ENCODE results near the gene PRKG2. TPM values are rescaled to one million over a fixed set of nuclear protein-coding genes. Genes with fewer than 3 reads are reported as not detected.
A peak's percentile ranks its signal among the peaks of the same experiment; 100 is the strongest.
"Not testable (repeated sequence)": the region's sequence is repeated elsewhere in the genome, so short reads cannot be mapped to it uniquely, and the experiment has no call there.

The PRKG2 gene
- total RNA-seq, 4 donors from 2014 or later = 8.2 to 16.0 (median 9.0) TPM; not detected in 1

GRCh38 chr4:81227138-81227537 lies 12.1 kb upstream of the PRKG2 start:
- 50 to 66% methylated on average over 4 of the region's 4 CpGs for WGBS, 2 donors (ENCODE audit: low coverage in 1 of 2)
- Histone ChIP-seq H3K4me3 (no peak overlapping the region), H3K4me1 (no peaks in the 10 kb centered on the region), H3K9me3 (peaks cover 0 to 6% of the 10 kb centered on the region in 2 donors), H3K36me3 (no peaks in the 10 kb centered on the region), H3K27ac (no peak overlapping the region), H3K27me3 (no peaks in the 10 kb centered on the region)
- no peak for DNase-seq
- TF ChIP-seq CTCF (IDR thresholded peaks at IDR 0.05) (no peak), POLR2AphosphoS5 (IDR thresholded peaks at IDR 0.05) (no peak), EP300 (IDR thresholded peaks at IDR 0.05; ENCODE audit: low read depth) (no peak), POLR2A (IDR thresholded peaks at IDR 0.05) (no peak)
- in situ Hi-C loops (cut with MboI; ENCODE audit: low pct_ligation_motif_present in 1 of 4, low pct_unique_long_range_greater_than_20kb in 1 of 4, low sequenced_read_pairs in 3 of 4) (no loop called here), intact Hi-C loops (cut with DNase I; ENCODE audit: low total_unique reads) (no loop called here)

GRCh38 chr4:81225252-81225651 lies 10.2 kb upstream of the PRKG2 start:
- no peaks in the 10 kb centered on the region for H3K9me3 ChIP-seq
- H3K27me3 ChIP-seq = no peaks in the 10 kb centered on the region
- WGBS, 2 donors (ENCODE audit: low coverage in 1 of 2) = 43 to 44% methylated on average over 2 of the region's 2 CpGs
- in situ Hi-C loops (cut with MboI; ENCODE audit: low pct_ligation_motif_present in 1 of 4, low pct_unique_long_range_greater_than_20kb in 1 of 4, low sequenced_read_pairs in 3 of 4) = no loop called here
- H3K27ac ChIP-seq = no peak overlapping the region
- H3K4me3 ChIP-seq = no peak overlapping the region
- intact Hi-C loops (cut with DNase I; ENCODE audit: low total_unique reads) = no loop called here
- TF ChIP-seq CTCF (IDR thresholded peaks at IDR 0.05) = no peak
- no peak for TF ChIP-seq EP300 (IDR thresholded peaks at IDR 0.05; ENCODE audit: low read depth)
- TF ChIP-seq POLR2AphosphoS5 (IDR thresholded peaks at IDR 0.05) = no peak
- no peak for TF ChIP-seq POLR2A (IDR thresholded peaks at IDR 0.05)
- no peaks in the 10 kb centered on the region for H3K36me3 ChIP-seq
- DNase-seq = no peak
- no peaks in the 10 kb centered on the region for H3K4me1 ChIP-seq

- H3K9me3 ChIP-seq; H3K4me1 ChIP-seq; H3K36me3 ChIP-seq; intact Hi-C loops (cut with DNase I; ENCODE audit: low total_unique reads); DNase-seq; H3K27me3 ChIP-seq; in situ Hi-C loops (cut with MboI; ENCODE audit: low pct_ligation_motif_present in 1 of 4, low pct_unique_long_range_greater_than_20kb in 1 of 4, low sequenced_read_pairs in 3 of 4); H3K4me3 ChIP-seq: not testable (repeated sequence)
- peak overlapping the region in 1 of 4 donors; percentile 13 for H3K27ac ChIP-seq
These were observed 7.1 kb upstream of the PRKG2 start for GRCh38 chr4:81222082-81222472.

GRCh38 chr4:81221303-81222081 lies 6.5 kb upstream of the PRKG2 start:
- Histone ChIP-seq H3K36me3 (no peaks in the 10 kb centered on the region), H3K27me3 (peaks cover under 1% of the 10 kb centered on the region), H3K9me3 (no peaks in the 10 kb centered on the region), H3K4me3 (no peak overlapping the region), H3K4me1 (no peaks in the 10 kb centered on the region), H3K27ac (peak overlapping the region in 1 of 4 donors; percentile 13)
- TF ChIP-seq POLR2A (IDR thresholded peaks at IDR 0.05) = no peak
- no peak for TF ChIP-seq POLR2AphosphoS5 (IDR thresholded peaks at IDR 0.05)
- no peak for TF ChIP-seq EP300 (IDR thresholded peaks at IDR 0.05; ENCODE audit: low read depth)
- TF ChIP-seq CTCF (IDR thresholded peaks at IDR 0.05) = no peak
- intact Hi-C loops (cut with DNase I; ENCODE audit: low total_unique reads) (no loop called here), in situ Hi-C loops (cut with MboI; ENCODE audit: low pct_ligation_motif_present in 1 of 4, low pct_unique_long_range_greater_than_20kb in 1 of 4, low sequenced_read_pairs in 3 of 4) (no loop called here)
- DNase-seq = no peak
- WGBS, 2 donors (ENCODE audit: low coverage in 1 of 2) = 71 to 72% methylated on average over 3 of the region's 3 CpGs

GRCh38 chr4:81220271-81220670 lies 5.2 kb upstream of the PRKG2 start:
- no peak for DNase-seq
- H3K4me1 ChIP-seq = peaks cover 0 to 5% (median 1%) of the 10 kb centered on the region in 4 donors
- TF ChIP-seq POLR2AphosphoS5 (IDR thresholded peaks at IDR 0.05) (no peak), EP300 (IDR thresholded peaks at IDR 0.05; ENCODE audit: low read depth) (no peak), POLR2A (IDR thresholded peaks at IDR 0.05) (no peak), CTCF (IDR thresholded peaks at IDR 0.05) (no peak)
- no peaks in the 10 kb centered on the region for H3K9me3 ChIP-seq
- H3K27ac ChIP-seq = no peak overlapping the region
- H3K36me3 ChIP-seq = no peaks in the 10 kb centered on the region
- no peak overlapping the region for H3K4me3 ChIP-seq
- in situ Hi-C loops (cut with MboI; ENCODE audit: low pct_ligation_motif_present in 1 of 4, low pct_unique_long_range_greater_than_20kb in 1 of 4, low sequenced_read_pairs in 3 of 4) = no loop called here
- H3K27me3 ChIP-seq = peaks cover 13% of the 10 kb centered on the region
- 87 to 92% methylated on average over 1 of the region's 1 CpG for WGBS, 2 donors (ENCODE audit: low coverage in 1 of 2)
- intact Hi-C loops (cut with DNase I; ENCODE audit: low total_unique reads) = no loop called here

All from transverse colon (tissue), 4 donors.